ENCODE measurements around the gene DMXL2.

The DMXL2 gene

GRCh38 chr15:51403946-51404695, 218.4 kb downstream of the DMXL2 start:
- DNase-seq: no peak

DNA sequence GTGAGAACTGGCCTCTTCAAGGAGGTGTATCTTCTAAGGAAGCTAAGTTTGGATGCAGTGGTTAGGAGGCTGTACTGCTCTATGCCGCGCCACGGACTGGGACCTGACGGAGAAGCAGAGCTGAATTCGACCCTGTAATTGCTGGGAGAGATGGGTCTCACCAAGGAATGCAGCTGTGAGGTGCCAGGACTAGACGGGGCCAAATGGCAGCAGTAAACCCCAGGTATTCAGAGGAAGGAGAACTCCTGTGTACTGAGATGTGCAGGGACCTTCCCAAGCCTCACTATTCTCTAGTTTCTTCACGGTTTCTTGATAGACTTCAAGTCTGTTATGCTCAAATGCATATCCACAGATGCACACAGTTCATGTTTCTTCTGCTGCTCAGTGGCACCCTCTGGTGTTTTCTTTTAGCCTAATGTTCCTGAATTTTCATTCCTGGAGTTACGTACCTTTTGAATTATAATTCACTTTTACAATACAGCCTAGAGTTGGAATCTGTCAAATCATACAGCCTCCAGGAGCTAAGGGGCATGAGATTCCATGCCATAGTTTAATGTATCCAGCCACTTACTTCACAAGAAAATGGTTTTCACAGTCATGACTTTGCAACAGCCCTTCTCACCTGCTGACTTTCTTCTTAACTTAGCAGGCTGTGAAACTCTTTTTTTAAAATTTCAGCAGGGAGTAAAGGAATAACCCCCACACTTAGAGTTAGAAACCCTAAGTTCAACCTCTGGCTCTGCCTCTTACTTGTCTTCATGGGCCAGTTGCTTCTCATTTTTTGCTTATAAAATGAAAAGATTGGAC, 219.3 kb downstream of the DMXL2 start:
- no peak for DNase-seq

DNA sequence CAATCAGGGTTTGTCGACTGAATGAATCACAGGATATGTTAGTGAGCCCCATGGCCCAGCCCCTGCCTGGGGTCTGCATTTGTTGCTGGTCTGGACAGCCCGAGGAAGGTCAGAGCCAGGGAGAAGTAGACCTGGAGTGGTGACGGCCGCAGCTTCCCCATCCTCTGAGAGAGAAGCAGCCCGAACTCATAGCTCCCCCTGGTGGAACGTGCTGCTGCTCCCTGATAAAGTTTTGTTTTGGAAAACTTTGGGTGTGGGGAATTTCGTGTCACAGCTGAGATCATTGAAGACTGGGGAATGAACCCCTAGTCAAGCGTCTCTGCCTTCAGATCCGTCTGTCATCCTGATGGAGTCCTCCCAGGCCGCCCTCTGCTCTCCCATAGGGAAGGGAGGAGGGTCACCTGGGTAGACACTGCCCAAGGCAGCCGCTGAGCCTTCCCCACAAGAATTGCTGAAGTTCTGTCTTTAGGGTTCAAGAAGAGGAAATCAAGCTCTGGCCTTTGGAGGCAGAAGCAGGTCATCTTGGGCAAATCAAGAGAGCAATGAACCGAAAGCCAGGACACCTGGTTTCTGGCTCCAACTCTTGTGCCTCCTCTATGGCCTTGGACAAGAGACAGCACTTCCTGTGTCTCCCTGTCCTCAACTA, 220.6 kb downstream of the DMXL2 start:
- DNase-seq: no peak

GRCh38 chr15:51401051-51401780, 221.4 kb downstream of the DMXL2 start:
- no peak for DNase-seq

- DNase-seq: no peak
These were observed 223.9 kb downstream of the DMXL2 start for GRCh38 chr15:51398626-51399025.

Data from stimulated activated CD4-positive, alpha-beta T cell treated with anti-CD3 and anti-CD28 coated beads, Interleukin-2, amount 100 ng/mL, for 48 hours (primary cell).